ENCODE measurements around the gene TXNDC2.

- TF ChIP-seq, protein P1, sequence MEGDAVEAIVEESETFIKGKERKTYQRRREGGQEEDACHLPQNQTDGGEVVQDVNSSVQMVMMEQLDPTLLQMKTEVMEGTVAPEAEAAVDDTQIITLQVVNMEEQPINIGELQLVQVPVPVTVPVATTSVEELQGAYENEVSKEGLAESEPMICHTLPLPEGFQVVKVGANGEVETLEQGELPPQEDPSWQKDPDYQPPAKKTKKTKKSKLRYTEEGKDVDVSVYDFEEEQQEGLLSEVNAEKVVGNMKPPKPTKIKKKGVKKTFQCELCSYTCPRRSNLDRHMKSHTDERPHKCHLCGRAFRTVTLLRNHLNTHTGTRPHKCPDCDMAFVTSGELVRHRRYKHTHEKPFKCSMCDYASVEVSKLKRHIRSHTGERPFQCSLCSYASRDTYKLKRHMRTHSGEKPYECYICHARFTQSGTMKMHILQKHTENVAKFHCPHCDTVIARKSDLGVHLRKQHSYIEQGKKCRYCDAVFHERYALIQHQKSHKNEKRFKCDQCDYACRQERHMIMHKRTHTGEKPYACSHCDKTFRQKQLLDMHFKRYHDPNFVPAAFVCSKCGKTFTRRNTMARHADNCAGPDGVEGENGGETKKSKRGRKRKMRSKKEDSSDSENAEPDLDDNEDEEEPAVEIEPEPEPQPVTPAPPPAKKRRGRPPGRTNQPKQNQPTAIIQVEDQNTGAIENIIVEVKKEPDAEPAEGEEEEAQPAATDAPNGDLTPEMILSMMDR (IDR thresholded peaks at IDR 0.05; ENCODE audit: low read depth, low read length, missing input control): no peak
- TF ChIP-seq TAF1 (conservative IDR thresholded peaks at IDR 0.05) (no peak), SP1 (IDR thresholded peaks at IDR 0.05) (no peak), RAD21 (IDR thresholded peaks at IDR 0.05) (no peak), YY1 (IDR thresholded peaks at IDR 0.05) (no peak), REST (IDR thresholded peaks at IDR 0.05) (no peak), GABPA (IDR thresholded peaks at IDR 0.05 in 1 of 2, conservative IDR thresholded peaks at IDR 0.05 in 1 of 2) (no peak)
- TF ChIP-seq, protein P2, sequence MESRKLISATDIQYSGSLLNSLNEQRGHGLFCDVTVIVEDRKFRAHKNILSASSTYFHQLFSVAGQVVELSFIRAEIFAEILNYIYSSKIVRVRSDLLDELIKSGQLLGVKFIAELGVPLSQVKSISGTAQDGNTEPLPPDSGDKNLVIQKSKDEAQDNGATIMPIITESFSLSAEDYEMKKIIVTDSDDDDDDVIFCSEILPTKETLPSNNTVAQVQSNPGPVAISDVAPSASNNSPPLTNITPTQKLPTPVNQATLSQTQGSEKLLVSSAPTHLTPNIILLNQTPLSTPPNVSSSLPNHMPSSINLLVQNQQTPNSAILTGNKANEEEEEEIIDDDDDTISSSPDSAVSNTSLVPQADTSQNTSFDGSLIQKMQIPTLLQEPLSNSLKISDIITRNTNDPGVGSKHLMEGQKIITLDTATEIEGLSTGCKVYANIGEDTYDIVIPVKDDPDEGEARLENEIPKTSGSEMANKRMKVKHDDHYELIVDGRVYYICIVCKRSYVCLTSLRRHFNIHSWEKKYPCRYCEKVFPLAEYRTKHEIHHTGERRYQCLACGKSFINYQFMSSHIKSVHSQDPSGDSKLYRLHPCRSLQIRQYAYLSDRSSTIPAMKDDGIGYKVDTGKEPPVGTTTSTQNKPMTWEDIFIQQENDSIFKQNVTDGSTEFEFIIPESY (IDR thresholded peaks at IDR 0.05): no peak
These were observed 25.5 kb downstream of the TXNDC2 start for GRCh38 chr18:9911226-9911625.

Measured in liver (tissue), 3 donors.